ENCODE results near the gene TMEM131L.
A peak's percentile ranks its signal among the peaks of the same experiment; 100 is the strongest.
"Not testable (repeated sequence)": the region's sequence is repeated elsewhere in the genome, so short reads cannot be mapped to it uniquely, and the experiment has no call there.

The TMEM131L gene, protein sequence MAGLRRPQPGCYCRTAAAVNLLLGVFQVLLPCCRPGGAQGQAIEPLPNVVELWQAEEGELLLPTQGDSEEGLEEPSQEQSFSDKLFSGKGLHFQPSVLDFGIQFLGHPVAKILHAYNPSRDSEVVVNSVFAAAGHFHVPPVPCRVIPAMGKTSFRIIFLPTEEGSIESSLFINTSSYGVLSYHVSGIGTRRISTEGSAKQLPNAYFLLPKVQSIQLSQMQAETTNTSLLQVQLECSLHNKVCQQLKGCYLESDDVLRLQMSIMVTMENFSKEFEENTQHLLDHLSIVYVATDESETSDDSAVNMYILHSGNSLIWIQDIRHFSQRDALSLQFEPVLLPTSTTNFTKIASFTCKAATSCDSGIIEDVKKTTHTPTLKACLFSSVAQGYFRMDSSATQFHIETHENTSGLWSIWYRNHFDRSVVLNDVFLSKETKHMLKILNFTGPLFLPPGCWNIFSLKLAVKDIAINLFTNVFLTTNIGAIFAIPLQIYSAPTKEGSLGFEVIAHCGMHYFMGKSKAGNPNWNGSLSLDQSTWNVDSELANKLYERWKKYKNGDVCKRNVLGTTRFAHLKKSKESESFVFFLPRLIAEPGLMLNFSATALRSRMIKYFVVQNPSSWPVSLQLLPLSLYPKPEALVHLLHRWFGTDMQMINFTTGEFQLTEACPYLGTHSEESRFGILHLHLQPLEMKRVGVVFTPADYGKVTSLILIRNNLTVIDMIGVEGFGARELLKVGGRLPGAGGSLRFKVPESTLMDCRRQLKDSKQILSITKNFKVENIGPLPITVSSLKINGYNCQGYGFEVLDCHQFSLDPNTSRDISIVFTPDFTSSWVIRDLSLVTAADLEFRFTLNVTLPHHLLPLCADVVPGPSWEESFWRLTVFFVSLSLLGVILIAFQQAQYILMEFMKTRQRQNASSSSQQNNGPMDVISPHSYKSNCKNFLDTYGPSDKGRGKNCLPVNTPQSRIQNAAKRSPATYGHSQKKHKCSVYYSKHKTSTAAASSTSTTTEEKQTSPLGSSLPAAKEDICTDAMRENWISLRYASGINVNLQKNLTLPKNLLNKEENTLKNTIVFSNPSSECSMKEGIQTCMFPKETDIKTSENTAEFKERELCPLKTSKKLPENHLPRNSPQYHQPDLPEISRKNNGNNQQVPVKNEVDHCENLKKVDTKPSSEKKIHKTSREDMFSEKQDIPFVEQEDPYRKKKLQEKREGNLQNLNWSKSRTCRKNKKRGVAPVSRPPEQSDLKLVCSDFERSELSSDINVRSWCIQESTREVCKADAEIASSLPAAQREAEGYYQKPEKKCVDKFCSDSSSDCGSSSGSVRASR (N-terminal part only)

DNA sequence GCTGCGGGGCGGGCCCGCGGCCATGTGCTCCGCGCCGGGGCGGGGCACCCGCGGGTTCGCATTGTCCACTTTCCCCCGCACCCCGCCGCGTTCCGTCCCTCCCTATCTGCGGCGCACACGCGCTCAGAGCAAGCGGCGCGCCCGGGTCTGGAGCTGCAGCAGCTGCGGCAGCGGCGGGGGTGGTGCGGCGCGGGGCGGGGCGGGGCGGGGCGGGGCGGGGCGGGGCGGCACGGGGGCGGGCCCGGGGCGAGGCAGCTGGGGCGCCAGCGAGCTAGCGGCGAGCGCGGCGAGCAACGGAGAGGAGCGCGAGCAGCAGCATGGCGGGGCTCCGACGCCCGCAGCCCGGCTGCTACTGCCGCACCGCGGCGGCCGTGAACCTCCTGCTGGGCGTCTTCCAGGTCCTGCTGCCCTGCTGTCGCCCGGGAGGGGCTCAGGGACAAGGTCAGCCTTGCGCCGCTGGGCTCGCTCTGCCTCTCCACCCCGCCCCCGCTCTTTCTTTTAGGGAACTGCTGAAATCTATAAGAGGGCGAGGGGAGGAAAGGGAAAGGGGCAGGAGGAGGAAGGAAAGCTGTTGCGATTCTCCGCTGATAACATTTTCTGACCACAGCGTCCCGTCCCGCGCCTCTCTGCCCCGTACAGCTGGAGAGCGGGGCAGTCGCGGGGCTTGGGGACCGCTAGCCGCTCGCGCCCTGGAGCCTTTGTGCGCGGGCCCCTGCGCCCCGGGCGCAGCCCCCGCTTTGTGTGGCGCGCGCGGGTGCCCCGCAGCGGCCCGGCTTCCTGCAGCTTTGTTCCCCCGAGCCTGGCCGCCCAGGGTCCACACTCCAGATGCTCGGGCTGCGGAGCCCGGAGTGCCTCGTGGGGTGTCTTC, at the start of gene TMEM131L:
TSS of gene TMEM131L (plus strand) at position 280 of the 868 bp plus-strand sequence. CDS start at position 318, 38 bp downstream.
- DNase-seq (ENCODE audit: low read depth), result peak; percentile 66

DNA sequence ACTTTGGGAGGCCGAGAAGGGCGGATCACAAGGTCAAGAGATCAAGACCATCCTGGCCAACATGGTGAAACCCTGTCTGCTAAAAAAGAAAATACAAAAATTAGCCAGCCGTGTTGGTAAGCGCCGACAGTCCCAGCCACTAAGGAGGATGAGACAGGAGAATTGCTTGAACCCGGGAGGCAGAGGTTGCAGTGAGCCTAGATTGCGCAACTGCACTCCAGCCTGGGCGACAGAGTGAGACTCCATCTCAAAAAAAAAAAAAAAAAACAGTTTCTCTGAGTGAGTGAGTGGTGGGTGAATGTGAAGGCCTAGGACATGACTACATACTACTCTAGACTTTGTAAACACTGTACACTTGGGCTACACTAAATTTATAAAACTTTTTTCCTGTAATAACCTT, 49.7 kb upstream of the TMEM131L start:
- DNase-seq (ENCODE audit: low read depth), result not testable (repeated sequence)

GRCh38 chr4:153418121-153418520, 48.0 kb upstream of the TMEM131L start:
- no peak for DNase-seq (ENCODE audit: low read depth)

GRCh38 chr4:153418558-153418957, 47.6 kb upstream of the TMEM131L start:
- no peak for DNase-seq (ENCODE audit: low read depth)

DNA sequence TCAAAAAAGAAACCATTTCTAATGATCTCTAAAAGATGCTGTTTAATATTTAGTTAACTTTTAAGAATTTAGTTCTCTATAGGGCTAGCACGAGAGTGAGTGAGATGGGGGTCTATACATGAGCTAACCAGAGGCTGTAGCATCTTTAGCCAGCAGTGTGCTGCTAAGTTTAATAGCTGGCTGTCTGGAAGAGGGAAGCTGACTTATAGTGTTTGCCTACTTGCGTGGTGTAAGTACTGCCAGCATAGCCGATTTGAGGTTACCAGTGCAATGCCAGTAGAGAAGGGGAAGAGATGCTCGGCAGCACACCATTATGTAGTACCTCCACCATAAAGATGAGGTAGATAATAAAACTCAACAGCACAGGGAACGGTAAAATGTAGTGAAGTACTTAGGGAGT, 47.1 kb upstream of the TMEM131L start:
- DNase-seq (ENCODE audit: low read depth), result no peak

GRCh38 chr4:153419673-153420278, 46.4 kb upstream of the TMEM131L start:
- no peak for DNase-seq (ENCODE audit: low read depth)

GRCh38 chr4:153420361-153420760, 45.8 kb upstream of the TMEM131L start:
- DNase-seq (ENCODE audit: low read depth), result no peak

- DNase-seq (ENCODE audit: low read depth), result no peak
Measured at GRCh38 chr4:153421941-153422340, 44.2 kb upstream of the TMEM131L start.

DNA sequence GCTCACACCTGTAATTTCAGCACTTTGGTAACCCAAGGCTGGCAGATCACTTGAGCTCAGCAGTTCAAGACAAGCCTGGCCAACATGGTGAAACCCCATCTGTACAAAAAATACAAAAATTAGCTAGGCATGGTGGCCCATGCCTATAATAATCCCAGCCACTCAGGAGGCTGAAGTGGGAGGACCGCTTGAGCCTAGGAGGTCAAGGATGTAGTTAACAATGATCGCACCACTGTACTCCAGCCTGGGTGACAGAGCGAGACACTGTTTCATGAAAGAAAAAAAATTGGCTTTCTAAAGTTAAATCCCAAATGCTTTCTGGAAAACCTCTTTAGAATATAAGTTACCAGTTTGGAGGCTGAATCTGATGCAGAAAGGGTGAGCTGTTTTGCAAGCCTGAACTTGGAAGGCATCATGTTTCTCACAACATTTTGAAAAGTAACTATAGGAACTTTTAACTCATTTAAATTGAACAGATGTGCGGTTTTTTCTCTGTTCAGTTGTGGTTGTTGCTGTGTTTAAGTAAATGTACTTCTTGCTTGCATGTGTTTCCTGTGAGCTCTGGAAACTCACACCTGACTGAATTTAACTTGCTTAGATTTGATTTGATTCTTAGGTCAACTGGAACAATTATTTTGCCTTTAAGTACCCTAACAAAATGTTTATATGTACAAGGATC, 39.8 kb upstream of the TMEM131L start:
- DNase-seq (ENCODE audit: low read depth), result no peak

DNA sequence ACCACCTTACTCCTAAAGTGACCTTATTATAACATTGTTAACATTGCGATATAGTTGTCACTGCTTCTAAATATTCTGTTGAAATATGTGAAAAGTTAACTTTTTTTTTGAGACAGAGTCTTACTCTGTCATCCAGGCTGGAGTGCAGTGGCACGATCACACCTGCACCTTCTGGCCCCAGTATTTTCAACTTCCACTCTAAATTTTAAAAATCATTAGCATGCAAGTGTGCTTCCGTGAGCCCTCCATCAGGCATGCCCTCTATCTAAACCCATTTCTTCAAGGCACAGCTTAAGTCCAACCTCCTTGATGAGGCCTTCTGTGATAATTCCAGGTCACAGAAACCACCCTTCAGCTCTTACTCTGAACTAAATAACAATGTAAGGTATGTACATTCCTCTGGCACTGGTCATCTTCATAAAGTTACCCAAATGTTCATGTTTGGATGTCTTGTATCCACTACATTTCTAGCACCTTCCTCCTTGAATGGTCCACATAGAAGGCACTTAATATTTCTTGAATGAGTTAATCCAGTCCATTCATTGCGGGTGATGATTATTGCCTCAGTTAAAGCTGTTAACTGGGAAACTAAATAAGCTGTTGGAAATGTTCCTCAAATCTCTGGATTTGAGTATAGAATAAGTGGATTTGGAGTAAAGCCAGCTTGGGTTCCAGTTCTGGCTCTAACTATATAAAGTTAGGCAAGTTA, 38.6 kb upstream of the TMEM131L start:
- DNase-seq (ENCODE audit: low read depth), result no peak

DNA sequence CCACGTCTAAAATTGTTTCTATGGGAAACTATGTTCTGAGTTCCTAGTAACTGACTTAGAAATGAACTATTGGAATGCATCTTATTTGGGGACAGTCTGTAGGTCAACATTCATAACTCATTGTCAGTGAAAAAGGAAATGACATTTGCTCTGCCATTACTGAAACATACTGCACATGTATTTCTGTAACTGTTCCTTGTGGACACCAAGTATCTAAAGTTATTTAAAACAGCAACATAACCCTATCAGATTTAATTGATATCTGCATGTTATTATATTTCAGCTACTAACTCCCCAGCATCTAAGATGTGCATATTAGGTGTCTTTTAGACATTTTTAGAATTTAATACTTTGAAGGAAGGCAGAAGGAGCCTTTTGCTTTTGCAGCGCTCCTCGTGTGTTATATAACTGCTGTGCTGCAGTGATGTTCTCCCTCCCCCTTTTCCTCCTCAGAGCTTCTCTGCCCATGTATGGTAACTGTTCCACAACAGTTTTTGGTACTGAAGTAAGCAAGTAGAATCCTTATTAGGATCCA, 37.2 kb upstream of the TMEM131L start:
- DNase-seq (ENCODE audit: low read depth), result no peak

- peak; percentile 66 for DNase-seq (ENCODE audit: low read depth)
Measured at GRCh38 chr4:153432965-153433753, 33.0 kb upstream of the TMEM131L start.

DNA sequence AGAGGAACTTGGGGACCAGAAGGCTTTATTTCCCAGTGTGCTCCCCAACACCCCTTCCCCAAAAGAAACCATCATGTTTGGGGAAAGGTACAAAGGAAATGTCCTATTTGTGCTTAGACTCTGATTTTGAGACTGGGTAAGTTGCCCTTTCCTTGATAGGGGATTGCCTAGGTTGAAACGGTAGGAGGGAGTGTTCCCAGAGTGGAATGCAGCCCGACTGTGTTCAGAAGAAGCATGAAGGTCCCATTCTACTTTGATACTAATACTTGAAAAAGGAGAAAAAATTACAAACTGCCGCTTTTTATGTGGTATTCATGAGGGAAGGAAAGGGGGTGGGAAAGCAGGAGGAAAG, 32.4 kb upstream of the TMEM131L start:
- DNase-seq (ENCODE audit: low read depth), result no peak

- no peak for DNase-seq (ENCODE audit: low read depth)
Measured at GRCh38 chr4:153434190-153434589, 32.0 kb upstream of the TMEM131L start.

DNA sequence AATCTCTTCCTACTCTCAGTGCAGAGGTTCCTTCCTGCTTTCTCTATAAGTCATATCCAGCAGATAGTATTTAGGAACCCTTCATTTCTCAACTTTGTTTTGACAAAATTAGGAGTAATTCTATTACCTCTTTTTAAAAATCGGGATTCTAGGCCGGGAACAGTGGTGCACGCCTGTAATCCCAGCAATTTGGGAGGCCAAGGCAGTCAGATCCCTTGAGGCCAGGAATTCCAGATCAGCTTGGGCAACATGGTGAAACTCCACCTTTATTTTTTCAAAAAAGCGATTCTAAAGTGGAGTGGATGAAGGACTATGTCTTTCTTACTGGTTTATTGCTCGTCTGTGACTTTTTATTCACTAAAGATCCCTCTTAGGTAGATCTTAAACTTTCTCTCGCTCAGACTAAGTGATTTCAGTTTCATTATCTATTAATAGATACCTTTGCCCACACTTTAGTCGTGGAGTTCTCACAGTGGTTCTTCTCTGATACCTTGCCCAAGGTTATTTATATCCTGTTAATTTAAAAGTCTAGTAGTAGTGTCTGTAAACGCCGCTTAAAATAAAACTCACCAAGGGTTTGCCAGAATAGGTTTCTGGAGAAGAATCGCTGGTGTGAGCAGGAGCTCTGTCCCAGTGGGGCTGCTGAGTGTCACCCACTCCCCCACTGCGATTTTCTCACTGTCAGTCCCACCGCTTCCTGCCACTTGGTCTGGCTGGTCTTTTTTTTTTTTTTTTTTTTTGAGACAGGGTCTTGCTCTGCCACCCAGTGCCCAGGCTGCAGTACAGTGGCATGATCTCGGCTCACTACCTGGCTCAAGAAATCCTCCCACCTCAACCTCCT, 27.0 kb upstream of the TMEM131L start:
- DNase-seq (ENCODE audit: low read depth), result no peak

DNA sequence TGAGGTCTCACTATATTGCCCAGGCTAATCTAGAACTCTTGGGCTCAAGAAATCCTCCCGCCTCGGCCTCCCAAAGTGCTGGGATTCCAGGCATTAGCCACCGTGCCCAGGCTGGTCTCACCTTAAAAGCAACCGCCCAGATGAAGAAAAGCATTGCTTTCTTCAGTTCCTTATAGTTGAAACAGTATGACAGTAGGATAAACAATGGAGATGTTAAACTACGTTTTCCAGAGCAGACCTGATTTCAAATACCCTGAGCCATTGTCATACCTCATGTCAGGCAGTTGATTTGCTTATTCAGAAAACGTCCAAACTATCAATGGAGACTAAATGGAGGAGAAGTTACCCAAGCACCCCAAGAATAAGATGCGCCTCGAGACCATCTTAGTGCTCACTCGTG, 26.3 kb upstream of the TMEM131L start:
- no peak for DNase-seq (ENCODE audit: low read depth)

- no peak for DNase-seq (ENCODE audit: low read depth)
Measured at GRCh38 chr4:153440475-153440874, 25.7 kb upstream of the TMEM131L start.
